ENCODE results near the gene SOS1.

The SOS1 gene

DNA sequence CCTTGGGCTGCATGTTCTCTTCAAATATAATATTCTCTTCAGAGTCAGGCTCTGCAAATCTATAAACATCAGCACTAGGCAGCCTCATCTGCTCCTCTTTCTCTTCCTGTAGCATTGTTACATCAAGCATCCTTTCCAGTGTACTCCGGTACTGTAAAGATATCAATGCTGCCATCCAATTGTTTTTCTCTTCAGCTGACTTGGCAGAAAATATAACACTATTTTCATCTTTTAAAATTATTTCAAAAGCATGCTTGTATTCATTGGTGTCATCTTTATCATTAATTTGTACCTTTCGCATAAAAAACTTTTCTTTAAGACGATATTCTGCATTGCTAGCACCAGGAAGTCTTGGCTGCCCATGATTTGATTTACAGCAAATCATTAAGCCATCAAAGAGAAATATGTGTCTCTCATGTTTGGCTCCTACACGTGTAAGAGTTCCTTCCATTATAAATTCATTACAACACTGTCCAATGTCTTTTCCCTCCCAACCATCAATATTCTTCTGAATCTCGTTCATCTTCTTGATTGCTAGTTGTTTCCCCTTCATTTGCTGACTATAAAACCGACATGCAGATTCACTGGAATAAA is 98.1 kb downstream of the SOS1 start:
- no peak for DNase-seq

DNA sequence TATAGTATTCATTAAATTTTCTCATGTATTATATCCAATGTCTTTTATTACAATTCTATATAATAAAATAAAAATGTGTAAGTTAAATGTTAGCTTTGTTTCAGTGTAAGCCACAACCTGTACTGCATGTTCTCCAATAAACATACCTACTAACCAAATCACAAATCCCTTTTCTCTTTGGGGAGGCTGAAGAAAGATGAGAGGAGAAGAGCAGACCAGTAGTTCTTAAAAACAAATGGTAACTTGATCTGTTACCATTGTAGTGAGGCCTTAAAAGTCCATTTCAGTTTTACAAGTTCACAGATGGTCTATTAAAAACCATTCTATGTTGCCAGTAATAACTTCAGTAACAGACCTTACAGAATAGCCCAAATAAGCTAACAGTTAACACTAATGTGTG is 100.5 kb downstream of the SOS1 start:
- no peak for DNase-seq

DNA sequence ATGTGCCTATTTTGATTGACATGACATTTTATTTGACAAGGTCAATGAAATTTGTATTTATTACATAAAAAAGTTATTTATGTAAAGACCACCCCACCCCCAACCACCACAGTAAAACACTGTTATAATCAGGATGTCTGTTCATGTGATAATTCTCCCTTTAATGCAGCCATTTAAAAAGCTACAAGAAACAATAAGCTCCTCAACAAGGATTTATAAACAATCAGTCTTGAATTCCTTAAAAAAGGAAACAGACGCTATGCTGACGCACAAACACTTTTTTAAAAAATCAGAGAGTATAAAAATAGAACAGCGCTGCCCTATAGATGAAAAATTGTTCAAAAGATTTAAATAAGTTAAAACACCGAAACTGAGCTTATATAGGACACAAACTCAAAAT is 102.2 kb downstream of the SOS1 start:
- no peak for DNase-seq

DNA sequence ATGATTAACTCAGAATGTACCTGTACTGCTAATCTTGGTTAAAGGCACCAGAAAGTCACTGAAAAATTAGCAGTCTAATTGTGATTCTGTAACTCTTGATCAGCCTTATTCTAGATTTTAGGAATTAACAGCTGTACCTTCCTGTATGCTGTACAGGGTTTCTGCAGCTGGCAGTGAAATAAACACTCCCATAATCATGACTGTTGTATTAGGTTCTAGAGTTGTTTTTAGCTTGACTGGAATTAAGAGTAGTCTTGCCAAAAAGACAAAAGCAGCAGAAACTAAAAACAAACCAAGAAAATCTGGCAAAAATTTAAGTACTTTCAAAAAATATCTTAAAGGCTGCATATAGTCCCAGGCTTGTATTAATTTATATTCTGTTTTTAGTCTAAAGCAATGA is 103.5 kb downstream of the SOS1 start:
- DNase-seq: no peak

DNA sequence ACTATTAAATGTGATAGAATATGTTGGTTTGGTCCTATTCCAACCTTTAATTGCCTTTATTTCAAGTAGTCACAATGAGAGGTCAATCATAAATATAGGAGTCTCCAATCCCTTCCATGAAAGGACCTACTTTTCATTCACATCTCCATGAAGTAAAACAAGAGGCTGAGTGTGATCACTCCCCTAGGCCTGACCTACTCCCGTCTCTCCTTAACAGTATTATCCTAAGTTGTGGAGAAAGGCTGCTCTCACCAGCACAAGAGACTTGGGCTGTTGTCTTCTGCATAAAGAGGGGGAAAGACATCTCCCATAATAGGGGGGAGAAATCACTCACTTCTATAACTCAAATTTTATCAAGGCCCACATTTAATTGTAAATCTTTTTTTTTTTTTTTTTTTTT is 105.4 kb downstream of the SOS1 start:
- DNase-seq: no peak

DNA sequence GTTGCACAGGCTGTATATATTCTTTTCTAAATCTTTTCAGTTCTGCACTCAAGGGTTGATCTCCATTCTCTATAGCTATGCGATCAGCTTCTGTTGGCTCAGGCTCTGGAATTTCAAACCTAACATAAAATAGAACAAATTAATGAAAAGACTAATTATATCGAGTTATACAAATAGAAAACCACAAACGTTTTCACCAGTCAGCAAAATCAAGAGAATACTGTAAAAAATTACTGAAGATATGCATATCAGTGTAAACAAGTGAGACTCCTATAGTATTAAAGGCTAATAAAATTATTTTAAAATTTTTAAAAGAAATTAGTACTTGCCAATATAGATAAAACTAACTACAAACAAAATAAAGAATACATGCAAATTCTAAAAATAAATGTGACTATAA is 107.0 kb downstream of the SOS1 start:
- no peak for DNase-seq

DNA sequence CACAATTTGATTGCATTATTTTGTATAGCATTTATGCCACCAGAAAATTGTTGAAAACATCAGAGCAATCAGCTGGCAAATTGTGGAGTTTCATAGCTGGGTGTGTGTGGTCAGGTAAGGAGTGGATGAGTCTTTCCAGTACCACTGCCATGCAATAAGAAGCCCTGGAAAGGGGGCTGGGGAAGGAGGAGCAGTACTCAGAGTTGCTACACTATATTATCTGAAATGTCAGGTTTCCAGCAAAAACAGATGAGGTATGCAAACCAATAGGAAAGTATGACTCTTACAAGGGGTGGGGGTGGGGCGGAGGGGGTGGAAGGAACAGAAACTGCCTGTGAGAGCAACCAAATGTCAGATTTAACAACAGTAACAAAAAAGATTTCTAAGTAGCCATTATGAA is 112.2 kb downstream of the SOS1 start:
- DNase-seq: no peak

DNA sequence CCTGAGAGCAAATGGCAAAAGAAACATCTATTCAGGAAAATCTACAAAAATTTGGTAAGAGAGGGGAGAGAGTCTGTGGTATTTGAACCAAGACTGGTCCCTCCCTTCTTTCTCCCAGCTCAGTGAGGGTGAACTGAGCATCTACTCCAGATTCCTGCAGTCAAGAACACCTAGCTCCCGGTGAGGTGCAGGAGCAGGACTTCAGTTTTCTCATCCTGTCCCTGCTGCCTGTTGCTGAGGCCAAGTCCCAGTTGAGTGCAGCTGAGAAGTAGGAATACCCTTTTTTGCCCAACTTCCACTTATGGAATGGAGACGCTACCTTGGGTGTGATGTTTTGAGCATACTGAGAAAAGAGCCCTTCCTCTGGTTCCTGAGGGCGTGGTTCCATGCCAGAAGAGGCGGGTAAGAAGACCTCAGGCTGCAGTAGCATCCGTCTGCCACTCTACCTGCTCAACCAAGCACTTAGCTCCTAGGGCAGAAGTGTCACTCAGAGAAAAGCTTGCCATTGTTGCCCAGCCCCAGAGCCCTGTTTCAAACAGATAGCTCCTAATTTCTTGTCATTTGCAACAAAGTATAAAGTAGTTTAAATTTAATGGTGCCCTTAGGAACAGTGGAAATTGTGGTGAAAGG is 112.9 kb downstream of the SOS1 start:
- no peak for DNase-seq

DNA sequence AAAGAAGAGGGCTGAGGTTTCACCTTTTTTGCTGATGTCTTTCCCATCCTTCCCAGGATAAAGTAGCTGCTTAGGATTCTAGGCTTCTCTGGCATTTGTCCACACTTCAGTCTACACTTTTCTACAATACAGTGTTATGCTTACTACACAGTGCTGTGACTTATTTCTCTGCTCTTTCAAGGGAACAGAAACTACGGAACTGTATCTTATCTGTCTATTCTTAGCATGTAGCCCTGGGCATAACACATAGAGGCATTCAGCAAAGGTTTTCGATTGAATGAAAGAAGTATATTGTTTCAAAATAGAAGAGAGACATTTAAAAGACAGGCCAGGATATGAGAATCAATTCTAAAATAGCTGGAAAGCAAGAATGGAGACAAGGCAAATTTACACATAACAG is 120.3 kb downstream of the SOS1 start:
- no peak for DNase-seq

DNA sequence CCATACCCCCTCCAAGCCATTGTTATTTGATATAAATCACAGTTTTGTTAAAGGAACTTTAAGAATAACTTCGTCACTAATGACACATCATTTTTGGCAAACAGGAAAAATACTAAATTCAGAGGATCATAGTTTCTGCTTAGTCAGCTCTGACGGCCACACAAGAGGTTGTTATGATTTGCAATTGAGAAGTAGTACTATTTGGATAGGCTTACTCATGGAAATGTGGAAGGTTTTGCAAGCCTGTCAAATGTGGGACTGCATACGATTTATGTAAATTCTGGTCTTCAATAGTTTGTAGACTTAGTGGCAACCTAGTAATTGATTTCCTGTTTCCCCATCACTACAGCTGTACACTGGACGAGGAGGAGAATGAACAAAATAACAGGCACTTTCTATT is 123.1 kb downstream of the SOS1 start:
- no peak for DNase-seq

DNA sequence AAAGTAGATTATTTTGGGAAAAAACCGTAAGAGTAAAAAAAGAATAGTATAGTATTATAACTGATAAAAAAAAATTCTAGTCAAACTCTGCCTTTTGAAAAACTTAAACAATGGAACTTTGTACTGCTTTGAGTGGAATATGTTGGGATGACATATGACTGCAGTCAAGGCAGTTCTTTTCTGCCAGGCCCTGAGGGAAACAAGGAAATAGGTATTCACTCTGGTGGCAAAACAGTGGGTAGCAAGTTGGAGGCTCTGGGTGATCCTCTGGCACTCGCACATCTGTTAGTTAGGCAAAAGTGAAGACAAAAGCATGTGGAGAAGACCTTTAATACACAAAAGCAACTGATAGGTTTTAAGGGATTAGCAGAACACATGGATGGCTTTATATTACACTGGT is 129.0 kb downstream of the SOS1 start:
- DNase-seq: no peak

DNA sequence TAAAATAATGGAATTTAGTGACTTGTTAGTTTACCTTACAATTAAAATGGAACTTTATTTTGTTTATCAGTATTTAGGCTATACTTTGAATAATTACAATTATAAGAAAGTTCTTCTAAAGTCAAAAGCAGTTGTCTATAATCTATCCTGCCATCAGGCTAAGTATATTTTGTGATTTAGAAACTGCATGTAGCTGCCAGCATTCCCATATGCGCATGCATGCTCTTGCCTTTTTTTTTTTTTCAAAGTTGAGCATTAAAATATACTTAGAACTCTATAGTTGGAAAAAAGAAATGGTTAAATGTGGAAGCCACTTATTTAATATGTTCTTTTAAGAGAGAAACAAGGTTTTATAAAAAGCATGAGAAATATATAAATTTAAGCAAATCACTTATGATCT is 132.1 kb downstream of the SOS1 start:
- DNase-seq: no peak

DNA sequence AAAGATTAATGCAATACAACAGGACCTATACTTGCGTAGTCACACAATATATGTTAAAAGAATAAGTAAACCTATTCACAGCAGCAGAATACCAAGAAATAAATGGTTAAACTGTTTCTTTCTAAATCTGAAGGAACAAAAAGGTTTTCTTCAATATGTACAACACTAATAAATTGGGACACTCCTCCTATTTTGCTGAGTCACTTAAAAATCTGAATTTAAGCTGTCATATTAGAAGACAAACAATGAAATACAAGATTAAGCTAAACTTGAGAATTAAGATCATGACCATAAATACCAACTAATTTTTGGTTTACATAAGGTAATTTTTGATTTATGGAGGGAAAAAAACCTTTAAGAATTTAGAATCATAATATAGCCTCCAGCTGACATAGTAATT is 138.4 kb downstream of the SOS1 start:
- DNase-seq: no peak

DNA sequence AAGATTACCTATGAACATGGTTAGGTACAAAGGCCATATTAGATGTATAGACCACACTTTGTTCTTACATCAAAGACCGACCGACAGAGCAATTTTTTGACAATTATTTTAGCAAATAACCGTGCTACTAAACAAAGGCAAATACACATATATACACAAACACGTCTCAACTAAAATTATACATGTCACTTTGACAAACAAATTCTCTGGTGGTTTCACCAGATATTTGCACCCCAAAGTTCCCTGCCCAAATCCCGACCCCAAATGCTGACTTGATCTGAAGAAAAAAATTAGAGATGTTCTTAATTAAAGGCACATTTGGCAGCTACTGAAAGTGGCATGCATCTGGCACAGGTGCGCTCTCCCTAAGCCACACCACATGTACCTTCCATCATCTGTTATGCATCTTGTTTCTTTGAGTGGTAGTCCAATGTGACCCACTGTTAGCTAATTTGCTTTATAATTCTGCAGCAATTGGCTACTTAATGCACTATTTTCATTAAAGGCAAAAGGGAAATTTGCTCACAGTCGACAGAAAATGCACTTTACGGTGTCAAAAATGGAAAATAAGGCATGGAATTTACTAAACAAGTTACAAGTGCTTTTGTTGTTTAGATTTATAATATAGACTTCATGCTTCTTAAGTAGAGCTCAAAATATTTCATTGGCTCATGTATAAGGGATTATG is 139.0 kb downstream of the SOS1 start:
- no peak for DNase-seq

DNA sequence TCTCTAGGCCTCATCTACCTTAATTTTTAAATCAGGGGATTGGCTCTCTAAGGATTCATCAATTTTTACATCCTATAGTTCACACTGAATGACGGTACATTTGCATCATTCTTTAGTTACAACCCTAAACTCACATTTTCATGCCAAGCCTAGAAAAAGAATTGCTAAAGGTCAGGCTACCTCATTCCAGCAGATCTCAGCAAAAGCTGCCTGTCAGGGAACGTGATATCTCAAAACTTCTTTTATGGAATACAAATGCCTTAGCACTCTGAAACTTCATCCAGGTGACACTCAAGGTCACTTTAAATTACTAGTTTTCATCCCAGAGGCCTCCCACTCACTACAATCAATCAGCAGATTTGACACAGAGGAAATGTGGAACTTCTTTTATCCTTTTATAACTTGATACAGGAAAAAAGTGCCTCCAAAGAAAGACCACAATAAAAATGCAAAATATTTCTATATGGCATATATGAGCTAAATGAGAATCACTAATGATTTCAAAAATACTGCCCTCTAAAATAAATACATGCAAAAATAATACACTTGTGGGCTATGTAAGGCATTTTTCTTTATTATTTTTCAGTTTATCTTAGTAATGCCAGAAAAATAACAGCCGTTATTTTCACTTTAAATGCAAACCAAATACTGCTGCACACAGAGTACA is 139.7 kb downstream of the SOS1 start:
- DNase-seq: no peak

DNA sequence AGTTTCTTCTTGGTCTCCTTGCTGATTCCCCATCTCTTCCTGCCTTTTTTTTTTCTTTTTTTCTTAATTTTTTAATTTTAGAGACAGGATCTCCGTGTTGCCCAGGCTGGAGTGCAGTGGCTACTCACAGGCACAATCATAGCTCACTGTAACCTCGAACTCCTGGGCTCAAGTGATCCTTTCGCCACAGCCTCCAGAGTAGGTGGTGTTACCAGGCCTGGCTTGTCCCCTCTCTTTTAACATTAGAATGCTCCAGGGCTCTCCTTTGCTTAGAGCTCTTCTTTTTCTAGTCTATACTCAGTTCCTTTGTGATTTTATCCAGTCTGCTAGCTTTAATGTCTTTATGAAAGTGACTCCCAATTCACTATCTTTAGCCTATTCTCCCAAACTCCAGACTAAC is 141.9 kb downstream of the SOS1 start:
- DNase-seq: no peak

DNA sequence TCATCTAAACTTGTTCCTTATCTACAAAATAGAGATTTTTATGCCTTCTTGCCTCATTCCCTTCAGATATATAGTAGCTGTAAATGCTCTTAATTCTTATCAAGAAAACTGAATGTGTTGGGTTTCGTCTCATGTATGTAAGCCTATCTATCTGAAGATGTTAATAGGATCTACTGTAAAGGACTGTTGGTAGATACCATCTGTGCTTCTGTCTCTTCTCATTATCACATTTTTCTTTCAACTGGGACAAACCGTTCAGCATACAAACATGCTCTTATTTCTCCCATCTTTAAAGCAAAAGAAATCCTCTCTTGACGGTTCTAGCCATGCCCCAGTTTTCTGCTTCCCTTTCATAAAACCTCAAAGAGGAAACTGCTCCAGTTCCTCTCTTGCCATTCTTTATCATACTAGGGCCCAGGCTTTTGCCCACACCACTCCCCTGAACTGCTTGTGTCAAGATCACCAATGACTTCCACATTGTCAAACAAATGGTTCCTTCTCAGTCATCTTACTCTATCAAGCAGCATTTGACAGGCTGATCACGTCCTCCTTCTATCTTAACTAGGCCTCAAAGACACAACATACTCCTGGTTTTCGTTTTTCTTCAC is 142.5 kb downstream of the SOS1 start:
- DNase-seq: no peak

DNA sequence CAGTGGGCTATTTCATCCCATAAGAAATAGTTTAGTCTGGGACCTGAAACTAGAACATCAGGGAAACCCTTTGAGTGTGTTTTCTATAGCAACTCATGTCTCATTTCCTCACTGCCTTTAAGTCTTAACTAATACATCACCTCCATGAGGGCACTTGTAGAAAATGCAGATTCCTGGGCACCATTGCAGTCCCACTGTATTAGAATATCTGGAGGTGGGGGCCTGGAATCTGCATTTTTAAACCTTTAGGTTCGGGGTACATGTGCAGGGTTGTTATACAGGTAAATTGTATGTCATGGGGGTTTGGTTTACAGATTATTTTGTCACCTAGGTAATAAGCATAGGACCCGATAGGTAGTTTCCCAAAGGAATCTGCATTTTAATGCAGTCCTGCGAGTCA is 143.8 kb downstream of the SOS1 start:
- DNase-seq: no peak

DNA sequence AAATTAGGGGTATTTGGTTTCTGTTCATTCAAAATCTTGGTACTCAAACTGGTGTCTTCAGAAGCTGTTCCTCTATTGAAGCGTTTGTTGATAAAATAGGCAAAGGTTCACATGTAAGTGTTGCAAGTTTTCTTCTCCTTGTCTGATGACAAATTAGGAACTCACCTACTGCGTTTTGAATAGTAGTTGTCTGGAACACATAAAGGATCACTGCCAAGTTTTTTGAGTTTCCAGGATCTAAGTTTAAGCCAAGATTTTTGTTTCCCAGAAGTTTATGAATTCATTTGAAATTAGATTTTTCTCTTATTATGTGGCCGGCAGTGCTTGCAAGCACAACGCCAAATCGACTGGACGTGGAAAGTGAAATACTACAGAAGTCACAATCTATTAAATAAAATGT is 145.8 kb downstream of the SOS1 start:
- no peak for DNase-seq

DNA sequence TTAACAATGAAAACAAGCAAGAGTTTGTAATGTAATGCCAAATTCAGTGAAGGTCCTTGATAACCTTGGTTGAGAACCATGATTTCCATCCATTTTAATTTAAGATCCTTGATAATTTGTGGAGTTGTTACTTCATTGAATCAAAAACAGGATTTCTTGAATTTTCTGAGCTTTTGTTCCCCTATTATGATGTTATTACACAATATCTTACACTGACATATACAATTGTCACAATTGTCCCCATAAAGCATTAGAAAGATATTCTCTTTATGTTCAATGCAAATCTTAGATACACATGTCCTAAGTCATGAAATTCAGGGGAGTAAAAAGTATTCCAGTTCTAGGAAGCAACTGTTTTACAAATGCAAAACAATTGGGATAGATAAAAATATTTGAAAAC is 147.6 kb downstream of the SOS1 start:
- no peak for DNase-seq

DNA sequence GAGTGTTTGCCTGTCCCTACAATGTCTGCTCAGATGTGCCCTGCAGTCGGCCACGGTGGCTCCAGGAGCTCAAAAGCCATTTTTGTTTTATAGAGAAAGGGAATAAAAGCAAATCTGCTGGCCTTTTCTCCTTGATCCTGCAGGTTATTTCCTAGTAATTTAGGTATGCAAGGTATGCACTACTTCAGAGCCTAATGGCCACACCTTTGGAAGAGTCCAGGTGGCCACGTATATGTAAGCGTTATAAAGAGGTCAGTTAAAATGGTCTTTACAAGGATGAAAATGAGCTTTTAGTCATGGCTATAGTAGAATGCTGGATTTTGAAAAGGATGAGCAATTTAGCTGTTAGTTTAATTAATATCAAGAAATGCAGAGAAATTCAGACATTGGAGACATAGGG is 149.5 kb downstream of the SOS1 start:
- DNase-seq: no peak

DNA sequence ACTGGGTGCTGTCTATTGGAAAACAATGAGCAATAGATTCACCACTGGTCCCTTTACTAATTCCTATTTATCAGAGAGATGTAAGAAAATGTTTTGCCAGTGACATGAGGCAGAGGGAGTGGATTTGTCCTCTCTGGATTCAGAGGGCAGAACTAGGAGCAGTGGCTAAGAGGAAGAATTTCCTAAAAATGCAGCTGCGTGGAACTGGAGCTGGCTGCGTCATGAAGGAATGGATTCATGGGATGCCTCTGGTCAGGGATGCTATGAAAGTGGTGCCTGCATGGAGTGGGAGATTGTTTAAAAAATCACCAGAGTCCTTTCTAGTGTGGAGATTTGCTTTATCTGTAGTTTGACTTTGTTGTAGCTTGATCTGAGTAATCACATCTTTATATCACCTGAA is 152.8 kb downstream of the SOS1 start:
- DNase-seq: no peak

DNA sequence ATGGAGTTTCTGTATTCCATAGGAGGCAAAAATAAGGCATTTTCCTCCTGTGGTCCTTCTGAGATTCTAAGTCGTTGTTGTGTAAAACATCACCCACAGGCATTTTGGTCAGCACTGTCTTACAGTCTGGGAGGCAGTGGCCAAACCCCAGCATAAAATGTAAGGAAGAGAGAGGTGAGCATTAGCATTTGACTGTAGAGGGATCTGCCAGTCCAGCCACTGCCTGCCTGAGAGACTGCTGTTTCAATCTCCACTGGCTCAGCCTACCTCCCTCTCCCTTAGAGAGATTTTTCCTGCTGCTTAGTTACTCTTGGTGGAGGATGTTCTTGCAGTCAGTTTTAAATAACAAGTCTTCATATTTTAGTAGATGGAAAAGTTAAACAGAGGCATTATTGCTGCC is 154.2 kb downstream of the SOS1 start:
- DNase-seq: no peak

DNA sequence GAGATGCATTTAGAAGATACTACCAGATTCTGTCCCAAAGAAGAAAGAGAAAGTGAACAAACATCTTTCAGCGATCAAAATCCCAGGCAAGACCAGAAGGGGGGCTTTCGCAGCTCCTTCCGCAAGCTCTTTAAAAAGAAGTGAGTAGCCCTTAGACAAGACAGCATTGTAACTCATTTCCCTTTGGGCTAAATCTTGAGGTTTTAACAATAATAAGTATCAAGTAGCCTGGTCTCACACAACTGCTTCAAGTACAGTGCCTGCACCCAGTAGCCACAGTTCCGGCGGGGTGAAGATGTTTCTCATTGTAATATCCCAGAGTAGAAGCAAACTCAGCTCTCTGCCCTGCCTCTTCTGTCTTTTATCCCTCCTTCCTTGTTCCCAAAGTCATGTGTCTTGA is 154.8 kb downstream of the SOS1 start:
- no peak for DNase-seq

Measured in central memory CD4-positive, alpha-beta T cell (primary cell).